ENCODE results near the gene BCL2L12. TPM values are rescaled to one million over a fixed set of nuclear protein-coding genes. Genes with fewer than 3 reads are reported as not detected.

The BCL2L12 gene
- total RNA-seq, 1 donor from 2014 or later, result 11.4 TPM

DNA sequence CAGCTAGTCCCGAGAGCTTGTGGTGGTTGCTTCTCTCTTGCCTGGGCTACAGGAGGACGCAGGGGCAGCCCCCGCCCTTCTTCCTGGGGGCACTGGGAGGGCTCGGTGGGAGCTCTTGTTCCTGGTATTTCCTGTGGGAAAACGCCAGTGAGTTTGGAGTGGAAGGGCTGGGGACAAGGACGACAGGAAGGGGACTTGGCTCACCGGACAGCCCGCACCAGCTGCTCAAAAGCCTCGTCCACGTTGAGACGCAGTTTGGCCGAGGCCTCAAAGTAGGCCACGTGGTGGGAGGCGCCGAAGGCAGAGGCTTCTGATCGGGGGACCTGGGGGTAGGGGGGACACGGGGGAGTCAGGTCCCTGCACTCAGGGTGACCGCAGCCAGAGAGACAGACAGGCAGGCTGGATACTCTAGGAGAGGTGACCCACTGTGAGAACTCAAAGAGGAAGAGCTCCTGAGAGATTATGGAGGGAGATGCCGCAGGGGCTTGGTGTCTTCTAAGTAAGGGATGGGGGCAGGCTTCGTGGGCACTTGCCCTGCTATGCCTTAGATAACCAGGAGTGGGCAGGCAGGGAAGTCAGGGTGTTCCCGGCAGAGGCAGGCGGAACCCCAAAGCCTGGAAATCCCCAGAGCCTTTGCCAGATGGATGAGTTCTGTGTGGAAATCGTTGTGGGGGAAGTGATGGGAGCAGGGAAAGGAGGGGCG, 30.1 kb upstream of the BCL2L12 start:
- Histone ChIP-seq H3K9me3 (replicated peaks) (no peaks in the 10 kb centered on the region), H3K27ac (replicated peaks) (peak overlapping the region; percentile 65), H3K27me3 (ENCODE audit: low read depth) (no peaks in the 10 kb centered on the region), H3K4me1 (peaks cover 73% of the 10 kb centered on the region), H3K4me3 (no peak overlapping the region), H3K36me3 (peaks cover 23% of the 10 kb centered on the region)
- no peak for DNase-seq
- TF ChIP-seq, protein P1, sequence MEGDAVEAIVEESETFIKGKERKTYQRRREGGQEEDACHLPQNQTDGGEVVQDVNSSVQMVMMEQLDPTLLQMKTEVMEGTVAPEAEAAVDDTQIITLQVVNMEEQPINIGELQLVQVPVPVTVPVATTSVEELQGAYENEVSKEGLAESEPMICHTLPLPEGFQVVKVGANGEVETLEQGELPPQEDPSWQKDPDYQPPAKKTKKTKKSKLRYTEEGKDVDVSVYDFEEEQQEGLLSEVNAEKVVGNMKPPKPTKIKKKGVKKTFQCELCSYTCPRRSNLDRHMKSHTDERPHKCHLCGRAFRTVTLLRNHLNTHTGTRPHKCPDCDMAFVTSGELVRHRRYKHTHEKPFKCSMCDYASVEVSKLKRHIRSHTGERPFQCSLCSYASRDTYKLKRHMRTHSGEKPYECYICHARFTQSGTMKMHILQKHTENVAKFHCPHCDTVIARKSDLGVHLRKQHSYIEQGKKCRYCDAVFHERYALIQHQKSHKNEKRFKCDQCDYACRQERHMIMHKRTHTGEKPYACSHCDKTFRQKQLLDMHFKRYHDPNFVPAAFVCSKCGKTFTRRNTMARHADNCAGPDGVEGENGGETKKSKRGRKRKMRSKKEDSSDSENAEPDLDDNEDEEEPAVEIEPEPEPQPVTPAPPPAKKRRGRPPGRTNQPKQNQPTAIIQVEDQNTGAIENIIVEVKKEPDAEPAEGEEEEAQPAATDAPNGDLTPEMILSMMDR (IDR thresholded peaks at IDR 0.05; ENCODE audit: borderline replicate concordance), result no peak
- intact Hi-C loops (cut with micrococcal nuclease), result no loop called here

- no peak overlapping the region for H3K4me3 ChIP-seq
- DNase-seq, result no peak
- peaks cover 73% of the 10 kb centered on the region for H3K4me1 ChIP-seq
- TF ChIP-seq, protein P1 (IDR thresholded peaks at IDR 0.05; ENCODE audit: borderline replicate concordance), result no peak
- peak overlapping the region; percentile 100 for H3K27ac ChIP-seq (replicated peaks)
- no peaks in the 10 kb centered on the region for H3K9me3 ChIP-seq (replicated peaks)
- intact Hi-C loops (cut with micrococcal nuclease), result no loop called here
- no peaks in the 10 kb centered on the region for H3K27me3 ChIP-seq (ENCODE audit: low read depth)
- peaks cover 23% of the 10 kb centered on the region for H3K36me3 ChIP-seq
These were observed 29.4 kb upstream of the BCL2L12 start for GRCh38 chr19:49636233-49636932.

DNA sequence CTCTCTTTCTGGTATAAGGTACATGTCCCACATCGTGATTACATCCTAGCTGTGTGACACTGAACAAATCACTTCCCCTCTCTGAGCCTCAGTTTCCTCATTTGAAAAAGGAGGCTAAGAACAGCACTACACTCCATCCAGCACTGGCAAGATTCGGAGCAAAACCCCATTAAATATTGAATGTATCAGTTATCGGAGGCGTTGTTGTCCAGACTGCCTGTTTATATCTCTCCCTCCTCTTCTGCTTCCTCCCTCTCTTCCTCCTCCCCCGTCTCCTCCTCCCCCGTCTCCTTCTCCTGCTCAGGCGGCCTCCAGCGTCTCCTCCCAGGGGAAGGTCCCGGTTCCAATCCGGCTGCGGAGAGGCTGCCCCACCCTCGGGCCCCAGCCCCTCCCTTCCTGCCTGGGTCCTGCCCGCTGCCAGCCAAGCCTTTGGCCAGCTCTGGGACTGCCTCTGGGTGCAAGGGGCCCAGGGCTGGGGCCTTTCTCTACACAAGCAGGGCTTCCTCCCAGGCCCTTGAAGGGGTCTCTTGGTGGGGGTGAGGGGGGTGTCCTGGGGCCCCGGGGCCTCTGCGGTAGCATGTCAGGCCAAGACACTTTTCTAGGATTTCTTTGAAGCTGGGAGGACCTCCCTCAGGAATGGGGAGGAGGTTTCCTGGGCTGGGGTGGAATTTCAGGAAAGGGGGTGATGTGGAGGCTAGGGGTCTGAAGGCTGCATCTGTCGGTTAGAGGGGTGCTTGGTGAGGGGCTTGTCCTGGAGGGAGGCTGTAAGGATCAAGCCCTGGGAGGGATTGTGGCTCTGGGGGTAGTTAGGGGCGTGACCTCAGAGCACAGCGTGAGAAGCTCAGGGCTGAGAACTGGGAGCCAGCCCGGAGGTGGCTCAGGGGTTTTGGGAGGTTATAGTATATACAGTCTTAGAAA, 27.7 kb upstream of the BCL2L12 start:
- Histone ChIP-seq H3K4me1 (peaks cover 76% of the 10 kb centered on the region), H3K27me3 (ENCODE audit: low read depth) (no peaks in the 10 kb centered on the region), H3K4me3 (peak overlapping the region; percentile 98), H3K36me3 (peaks cover 23% of the 10 kb centered on the region), H3K27ac (replicated peaks) (peak overlapping the region; percentile 100), H3K9me3 (replicated peaks) (no peaks in the 10 kb centered on the region)
- intact Hi-C loops (cut with micrococcal nuclease), result no loop called here
- TF ChIP-seq, protein P1 (IDR thresholded peaks at IDR 0.05; ENCODE audit: borderline replicate concordance), result no peak
- DNase-seq, result peak; percentile 92

DNA sequence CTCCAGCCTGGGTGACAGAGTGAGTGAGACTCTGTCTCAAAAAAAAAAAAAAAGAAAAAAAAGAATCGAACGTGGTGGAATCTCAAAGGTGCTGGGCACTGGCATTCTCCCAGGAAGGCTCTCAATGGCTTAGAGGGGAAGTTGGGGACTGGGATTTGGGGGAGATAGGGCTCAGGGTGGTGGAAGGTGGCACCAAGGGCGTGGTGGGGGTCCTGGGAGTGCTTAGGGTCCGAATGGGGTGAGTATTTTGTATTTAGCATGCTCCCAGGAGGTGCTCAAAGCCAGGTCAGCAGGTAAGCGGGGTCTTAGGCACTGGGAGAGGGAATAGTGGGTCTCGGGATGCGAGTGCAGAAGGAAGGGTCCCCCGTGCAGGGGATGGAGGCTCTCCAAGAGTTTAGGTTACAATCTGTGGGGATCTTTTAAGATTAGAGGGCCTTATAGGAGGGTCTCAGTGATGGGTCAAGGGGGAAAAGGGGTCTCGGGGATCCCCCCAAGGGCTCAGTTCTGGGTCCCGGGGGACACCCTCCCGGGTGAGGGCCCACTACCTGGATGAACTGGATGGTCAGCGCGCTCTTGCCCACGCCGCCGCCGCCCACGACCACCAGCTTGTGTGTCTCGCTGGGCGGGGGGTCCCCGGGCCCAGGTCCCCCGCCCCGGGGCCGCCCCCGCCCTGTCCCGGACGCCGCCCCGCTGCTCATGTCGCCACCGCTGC, 26.2 kb upstream of the BCL2L12 start:
- intact Hi-C loops (cut with micrococcal nuclease), result no loop called here
- Histone ChIP-seq H3K36me3 (peaks cover 20% of the 10 kb centered on the region), H3K4me3 (peak overlapping the region; percentile 98), H3K27me3 (ENCODE audit: low read depth) (no peaks in the 10 kb centered on the region), H3K27ac (replicated peaks) (peak overlapping the region; percentile 100), H3K4me1 (peaks cover 86% of the 10 kb centered on the region), H3K9me3 (replicated peaks) (no peaks in the 10 kb centered on the region)
- DNase-seq, result no peak
- TF ChIP-seq, protein P1 (IDR thresholded peaks at IDR 0.05; ENCODE audit: borderline replicate concordance), result no peak
